ENCODE results near the gene DNAI2.

DNA sequence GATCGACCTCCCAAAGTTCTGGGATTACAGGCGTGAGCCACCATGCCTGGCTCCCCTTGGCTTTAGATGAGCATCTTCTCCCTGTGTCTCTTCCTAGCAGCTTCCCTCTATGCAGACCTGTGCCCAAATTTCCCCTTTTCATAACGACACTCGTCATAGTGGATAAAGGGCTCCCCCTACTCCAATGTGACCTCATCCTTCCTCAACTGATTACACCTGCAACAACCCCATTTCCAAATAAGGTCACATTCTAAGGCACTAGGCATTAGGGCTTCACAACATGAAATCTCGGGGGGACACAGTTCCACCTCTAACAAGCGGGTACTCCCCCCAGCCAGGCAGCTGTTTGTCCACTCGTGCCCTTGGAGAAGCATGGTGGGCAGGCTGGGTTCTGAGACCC is 62.3 kb downstream of the DNAI2 start:
- TF ChIP-seq, protein P1, sequence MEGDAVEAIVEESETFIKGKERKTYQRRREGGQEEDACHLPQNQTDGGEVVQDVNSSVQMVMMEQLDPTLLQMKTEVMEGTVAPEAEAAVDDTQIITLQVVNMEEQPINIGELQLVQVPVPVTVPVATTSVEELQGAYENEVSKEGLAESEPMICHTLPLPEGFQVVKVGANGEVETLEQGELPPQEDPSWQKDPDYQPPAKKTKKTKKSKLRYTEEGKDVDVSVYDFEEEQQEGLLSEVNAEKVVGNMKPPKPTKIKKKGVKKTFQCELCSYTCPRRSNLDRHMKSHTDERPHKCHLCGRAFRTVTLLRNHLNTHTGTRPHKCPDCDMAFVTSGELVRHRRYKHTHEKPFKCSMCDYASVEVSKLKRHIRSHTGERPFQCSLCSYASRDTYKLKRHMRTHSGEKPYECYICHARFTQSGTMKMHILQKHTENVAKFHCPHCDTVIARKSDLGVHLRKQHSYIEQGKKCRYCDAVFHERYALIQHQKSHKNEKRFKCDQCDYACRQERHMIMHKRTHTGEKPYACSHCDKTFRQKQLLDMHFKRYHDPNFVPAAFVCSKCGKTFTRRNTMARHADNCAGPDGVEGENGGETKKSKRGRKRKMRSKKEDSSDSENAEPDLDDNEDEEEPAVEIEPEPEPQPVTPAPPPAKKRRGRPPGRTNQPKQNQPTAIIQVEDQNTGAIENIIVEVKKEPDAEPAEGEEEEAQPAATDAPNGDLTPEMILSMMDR (IDR thresholded peaks at IDR 0.05): no peak
- no peak for TF ChIP-seq POLR2A (IDR thresholded peaks at IDR 0.05)
